IMR-90 (cell line): ENCODE data around the gene CC2D2B. TPM values are rescaled to one million over a fixed set of nuclear protein-coding genes. Genes with fewer than 3 reads are reported as not detected.

Experiments used
- ATAC-seq: fragments of 200-7000 bp; cut with Tn5 transposase; 2 replicates; pipeline ENCODE4 v1.9.1; 2020; ENCODE audit warnings: low read depth, mild to moderate bottlenecking, moderate library complexity
- BruUV-seq: library from RNA; stranded (reverse); fragments of 400-500 nt; replicated peaks from 2 replicates; lab custom pipeline; 2021; lab: Mats Ljungman, UMichigan
- CTCF ChIA-PET: fragments of 300-600 bp; formaldehyde crosslinking; extraction: SDS; loops from one replicate; lab custom pipeline; 2021; ENCODE audit warnings: antibody characterized with exemption; lab: Yijun Ruan, JAX
- POLR2A ChIA-PET: fragments of 300-600 bp; sonication (Branson Sonifier 250); formaldehyde crosslinking; loops from one replicate; lab custom pipeline; 2022; ENCODE audit warnings: antibody characterized with exemption; ENCODE audit not compliant: unreplicated experiment; lab: Charles Lee
- DNase-seq: peaks from one replicate; pipeline ENCODE4 v3.0.0; 2013
- H2AFZ ChIP-seq: replicated peaks from 2 replicates; pipeline ENCODE3; 2013; ENCODE audit warnings: low read length, mild to moderate bottlenecking; ENCODE audit not compliant: poor library complexity
- H2AK5ac ChIP-seq: 2 replicates; pipeline ENCODE4 v1.6.1; 2013; ENCODE audit warnings: low read depth, low read length, inconsistent platforms
- H2AK9ac ChIP-seq: replicated peaks from 2 replicates; pipeline ENCODE3; 2013; ENCODE audit warnings: mild to moderate bottlenecking, low read depth, low read length, moderate library complexity; ENCODE audit not compliant: poor library complexity
- H2BK120ac ChIP-seq: 2 replicates; pipeline ENCODE4 v1.6.1; 2013; ENCODE audit warnings: low read depth, low read length, inconsistent platforms
- H2BK15ac ChIP-seq: 3 replicates; pipeline ENCODE4 v1.6.1; 2013; ENCODE audit warnings: low read depth, low read length, inconsistent platforms
- H2BK20ac ChIP-seq: 2 replicates; pipeline ENCODE4 v1.6.1; 2013; ENCODE audit warnings: low read depth, mild to moderate bottlenecking, inconsistent platforms, low read length, moderate library complexity
- H2BK5ac ChIP-seq: 2 replicates; pipeline ENCODE4 v1.6.1; 2013; ENCODE audit warnings: mild to moderate bottlenecking, low read depth, low read length, inconsistent platforms; ENCODE audit not compliant: poor library complexity, severe bottlenecking
- H3K14ac ChIP-seq: replicated peaks from 2 replicates; pipeline ENCODE4 v1.6.1; 2013; ENCODE audit warnings: low read depth, low read length, inconsistent platforms
- H3K18ac ChIP-seq: 2 replicates; pipeline ENCODE4 v1.6.1; 2013; ENCODE audit warnings: low read depth, low read length, control low read depth
- H3K23ac ChIP-seq: 2 replicates; pipeline ENCODE4 v1.6.1; 2013; ENCODE audit warnings: low read depth, low read length, inconsistent platforms
- H3K27ac ChIP-seq: 2 replicates; pipeline ENCODE4 v1.5.1; 2013; ENCODE audit warnings: mild to moderate bottlenecking, control low read depth, low read length; ENCODE audit not compliant: insufficient read depth
- H3K27me3 ChIP-seq: 2 replicates; pipeline ENCODE4 v1.6.1; 2013; ENCODE audit warnings: low read length; ENCODE audit not compliant: control insufficient read depth, insufficient read depth
- H3K36me3 ChIP-seq: 2 replicates; pipeline ENCODE4 v1.6.1; 2013; ENCODE audit warnings: low read length, mixed read lengths; ENCODE audit not compliant: control insufficient read depth, insufficient read depth
- H3K4ac ChIP-seq: 2 replicates; pipeline ENCODE4 v1.6.1; 2013; ENCODE audit warnings: low read depth, low read length, inconsistent platforms
- H3K4me1 ChIP-seq: 2 replicates; pipeline ENCODE4 v1.6.1; 2013; ENCODE audit warnings: low read length, mixed read lengths; ENCODE audit not compliant: control insufficient read depth, insufficient read depth
- H3K4me2 ChIP-seq: 2 replicates; pipeline ENCODE4 v1.6.1; 2013; ENCODE audit warnings: low read depth, mild to moderate bottlenecking, control low read depth, low read length, moderate library complexity
- H3K4me3 ChIP-seq: 2 replicates; pipeline ENCODE4 v1.5.1; 2013; ENCODE audit warnings: low read depth, mild to moderate bottlenecking, control low read depth, low read length, moderate library complexity; ENCODE audit not compliant: insufficient read depth
- H3K56ac ChIP-seq: 2 replicates; pipeline ENCODE4 v1.6.1; 2013; ENCODE audit warnings: low read length, inconsistent platforms; ENCODE audit not compliant: insufficient read depth; ENCODE audit errors: extremely low read depth
- H3K79me1 ChIP-seq, 2 experiments: 2 replicates each; pipeline ENCODE4 v1.6.1; 2013; ENCODE audit warnings: low read length in 2 of 2, inconsistent platforms in 1 of 2, low read depth in 1 of 2
- H3K9ac ChIP-seq: 2 replicates; pipeline ENCODE4 v1.6.1; 2013; ENCODE audit warnings: low read depth, low read length, control low read depth
- H3K9me1 ChIP-seq: 2 replicates; pipeline ENCODE4 v1.6.1; 2013; ENCODE audit warnings: low read length, inconsistent platforms; ENCODE audit not compliant: insufficient read depth
- H3K9me3 ChIP-seq: 2 replicates; pipeline ENCODE4 v1.6.1; 2013; ENCODE audit warnings: low read length; ENCODE audit not compliant: control insufficient read depth, insufficient read depth
- H4K20me1 ChIP-seq: 2 replicates; pipeline ENCODE4 v1.6.1; 2013; ENCODE audit warnings: low read length, inconsistent platforms; ENCODE audit not compliant: insufficient read depth
- H4K5ac ChIP-seq: 2 replicates; pipeline ENCODE4 v1.6.1; 2013; ENCODE audit warnings: mild to moderate bottlenecking, low read depth, low read length, control low read depth
- H4K8ac ChIP-seq, 2 experiments: 2 replicates each; pipeline ENCODE4 v1.6.1; 2013; ENCODE audit warnings: low read depth in 2 of 2, low read length in 2 of 2, control low read depth in 1 of 2, inconsistent platforms in 1 of 2
- H4K91ac ChIP-seq: 2 replicates; pipeline ENCODE4 v1.6.1; 2013; ENCODE audit warnings: low read depth, low read length, inconsistent platforms; ENCODE audit not compliant: insufficient read depth
- BHLHE40 ChIP-seq: fragments of 150-350 bp; IDR thresholded peaks from 2 replicates; pipeline ENCODE4 v1.6.1; 2016; ENCODE audit warnings: mild to moderate bottlenecking, low read depth, low read length
- CEBPB ChIP-seq: IDR thresholded peaks from 2 replicates; pipeline ENCODE4 v1.6.1; 2012; ENCODE audit warnings: low read depth, low read length, improper control_type of control experiment
- CTCF ChIP-seq: conservative IDR thresholded peaks from 2 replicates; pipeline ENCODE4 v1.5.1; 2012; ENCODE audit warnings: mild to moderate bottlenecking, low read depth, low read length, improper control_type of control experiment
- ELK1 ChIP-seq: fragments of 150-350 bp; IDR thresholded peaks from 2 replicates; pipeline ENCODE4 v1.6.1; 2016; ENCODE audit warnings: low read depth, mild to moderate bottlenecking, low read length, moderate library complexity, borderline replicate concordance
- FOS ChIP-seq: fragments of 150-350 bp; IDR thresholded peaks from 2 replicates; pipeline ENCODE4 v1.6.1; 2016; ENCODE audit warnings: low read depth, low read length
- MXI1 ChIP-seq: IDR thresholded peaks from 2 replicates; pipeline ENCODE4 v1.6.1; 2012; ENCODE audit warnings: low read depth, mild to moderate bottlenecking, low read length, moderate library complexity, borderline replicate concordance
- NFE2L2 ChIP-seq: fragments of 150-350 bp; IDR thresholded peaks from 2 replicates; pipeline ENCODE4 v1.6.1; 2016; ENCODE audit warnings: low read depth, mild to moderate bottlenecking, low read length
- POLR2A ChIP-seq: IDR thresholded peaks from 2 replicates; pipeline ENCODE4 v1.6.1; 2012; ENCODE audit warnings: mild to moderate bottlenecking, low read depth, low read length
- RAD21 ChIP-seq: IDR thresholded peaks from 2 replicates; pipeline ENCODE4 v1.6.1; 2012; ENCODE audit warnings: low read length, improper control_type of control experiment
- RCOR1 ChIP-seq: IDR thresholded peaks from 2 replicates; pipeline ENCODE4 v1.6.1; 2012; ENCODE audit warnings: mild to moderate bottlenecking, low read length, improper control_type of control experiment; ENCODE audit not compliant: insufficient replicate concordance
- RFX5 ChIP-seq: IDR thresholded peaks from 2 replicates; pipeline ENCODE4 v1.8.0; 2012; ENCODE audit warnings: low read depth, mild to moderate bottlenecking, low read length, moderate library complexity
- USF2 ChIP-seq: fragments of 150-350 bp; IDR thresholded peaks from 2 replicates; pipeline ENCODE4 v1.6.1; 2017; ENCODE audit warnings: mild to moderate bottlenecking, antibody characterized with exemption, low read length, low read depth
- WGBS, 2 experiments: methylation state at CpG; one replicate each; pipeline versions ENCODE4 v1.1.5 to v1.1.7; 2013; ENCODE audit warnings: missing lambda C conversion rate in 2 of 2; ENCODE audit not compliant: insufficient read length in 1 of 2; ENCODE audit errors: extremely low coverage in 2 of 2; 5-methylcytosine and 5-hydroxymethylcytosine counted together
- dilution Hi-C: fragments of 300-500 bp; cut with HindIII; formaldehyde crosslinking; loops from one replicate; pipeline ENCODE4 v1.14.3; 2018; ENCODE audit warnings: low sequenced_read_pairs; ENCODE audit not compliant: unreplicated experiment
- in situ Hi-C: fragments of 300-500 bp; cut with MboI; formaldehyde crosslinking; loops from 3 replicates; pipeline ENCODE4 v1.14.3; 2019; ENCODE audit warnings: low sequenced_read_pairs, inconsistent platforms, mixed read lengths
- intact Hi-C: fragments of 100-400 bp; cut with micrococcal nuclease; formaldehyde crosslinking; loops from 2 replicates; pipeline ENCODE4 v1.10.0; 2022
- polyA plus RNA-seq, 3 experiments: library from polyadenylated mRNA; depleted of rRNA; stranded (reverse); fragments of >200 nt; gene quantifications; 2 replicates each; pipeline ENCODE4 v1.2.3, GENCODE V29; 2012; ENCODE audit warnings: low replicate concordance in 1 of 3
- total RNA-seq: library from RNA; depleted of rRNA; stranded (reverse); fragments of >200 nt; gene quantifications from 2 replicates; pipeline ENCODE4 v1.2.3, GENCODE V29; 2012

The CC2D2B gene
- total and polyA plus RNA-seq, 2 of the 4 experiments (the other 2 are of a cell fraction): not detected

GRCh38 chr10:95976362-95977229, 68.8 kb downstream of the CC2D2B start:
- Histone ChIP-seq H3K4me1 (no peaks in the 10 kb centered on the region), H3K14ac (no peak overlapping the region), H4K5ac (no peak overlapping the region), H3K27me3 (no peaks in the 10 kb centered on the region), H3K27ac (no peak overlapping the region), H2BK20ac (no peak overlapping the region), H2BK5ac (no peak overlapping the region), H4K8ac (no peak overlapping the region), H4K20me1 (no peaks in the 10 kb centered on the region), H3K9me3 (no peaks in the 10 kb centered on the region), H2BK15ac (no peak overlapping the region), H3K4ac (no peak overlapping the region), H3K4me2 (no peak overlapping the region), H3K18ac (no peak overlapping the region), H2AFZ (no peak overlapping the region), H2AK9ac (no peak overlapping the region), H2AK5ac (no peak overlapping the region), H3K36me3 (no peaks in the 10 kb centered on the region), H3K9ac (no peak overlapping the region), H3K23ac (no peak overlapping the region), H3K9me1 (no peaks in the 10 kb centered on the region), H4K91ac (no peak overlapping the region), H3K79me1 (no peaks in the 10 kb centered on the region), H2BK120ac (no peak overlapping the region), H3K4me3 (no peak overlapping the region), H3K56ac (no peak overlapping the region)
- WGBS, 2 experiments: 80% methylated on average over 1 of the region's 9 CpGs; no CpG with 5 or more reads in 1 of the 2 experiments
- POLR2A ChIA-PET: no interaction called here
- no peak for ATAC-seq
- no TSS peak for BruUV-seq
- dilution Hi-C loops (no loop called here), intact Hi-C loops (no loop called here), in situ Hi-C loops (no loop called here)
- TF ChIP-seq USF2 (no peak), CEBPB (no peak), CTCF (no peak), MXI1 (no peak), RCOR1 (no peak), NFE2L2 (no peak), BHLHE40 (no peak), POLR2A (no peak), RAD21 (no peak), RFX5 (no peak), FOS (no peak), ELK1 (no peak)
- DNase-seq: no peak
- CTCF ChIA-PET: no interaction called here
